ENCODE measurements around the gene TMEM14C.

The TMEM14C gene

DNA sequence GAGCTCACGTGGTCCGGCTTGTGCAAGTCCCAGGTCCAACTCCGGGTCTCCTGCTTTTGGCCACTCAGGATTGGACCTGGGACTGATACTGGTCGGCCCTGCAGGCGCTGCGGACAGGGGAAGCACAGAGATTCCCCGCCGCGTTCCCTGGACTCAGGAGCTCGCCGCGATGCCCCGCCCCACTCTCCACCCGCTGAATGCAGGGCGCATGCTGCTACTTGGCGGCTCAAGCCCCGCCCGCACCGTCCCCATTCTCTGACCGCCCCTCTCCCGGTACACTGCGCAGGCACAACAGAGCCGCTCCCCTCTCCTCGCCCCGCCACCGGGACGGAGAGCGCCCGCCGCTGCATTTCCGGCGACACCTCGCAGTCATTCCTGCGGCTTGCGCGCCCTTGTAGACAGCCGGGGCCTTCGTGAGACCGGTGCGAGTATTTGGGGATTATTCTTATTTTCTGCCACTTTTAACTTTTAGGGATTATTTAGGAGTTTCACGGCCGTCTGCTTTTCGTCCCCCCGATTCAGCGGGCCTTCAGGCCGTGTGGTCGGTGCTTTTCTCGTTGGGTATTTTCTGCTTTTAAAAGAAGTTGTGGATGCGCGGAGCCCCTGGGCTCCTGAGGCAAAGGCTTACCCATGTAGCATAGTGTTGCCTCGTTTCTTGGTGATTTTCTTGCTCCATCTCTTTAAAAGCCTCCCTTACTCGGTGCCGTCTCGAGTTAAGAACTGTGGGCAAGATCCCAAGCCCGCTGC lies at the start of gene TMEM14C:
TSS of gene TMEM14C (plus strand) at position 251 of the 747 bp plus-strand sequence. CDS start 1,544 bp downstream, outside the sequence.
- Histone ChIP-seq H3K9me3 (ENCODE audit: control insufficient read depth, insufficient read depth, low read length) (peaks cover 12% of the 10 kb centered on the region), H3K9ac (ENCODE audit: low read depth, low read length) (peak within 1 kb of the TSS; percentile 90), H3K36me3 (ENCODE audit: control insufficient read depth, insufficient read depth, low read length) (peaks cover 14% of the 10 kb centered on the region), H3K27me3 (ENCODE audit: control insufficient read depth, insufficient read depth, low read length) (no peaks in the 10 kb centered on the region), H3K4me1 (ENCODE audit: control insufficient read depth, insufficient read depth, low read length) (peaks cover 5% of the 10 kb centered on the region), H3K4me3 (ENCODE audit: low read depth, low read length) (peak within 1 kb of the TSS; percentile 91)

DNA sequence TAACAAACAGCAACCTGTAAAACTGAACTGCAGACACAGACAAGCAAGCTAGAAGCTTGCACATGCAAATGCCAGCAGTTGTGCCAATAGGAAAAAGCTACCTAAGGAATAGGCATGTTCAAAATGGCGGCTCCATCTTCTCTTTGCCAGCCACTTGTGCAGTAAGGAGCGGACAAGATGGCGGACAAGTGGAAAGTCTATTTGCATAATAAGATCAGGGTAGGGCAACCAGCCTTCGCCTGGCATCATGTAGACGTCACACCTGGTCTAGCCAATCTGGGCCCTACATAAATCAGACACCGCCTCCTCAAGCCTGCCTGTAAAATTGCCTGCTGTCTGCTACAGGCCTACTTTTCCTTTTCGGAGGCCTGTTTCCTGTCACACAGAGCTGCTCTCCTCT lies 46.5 kb upstream of the TMEM14C start:
- Histone ChIP-seq H3K9ac (ENCODE audit: low read depth, low read length) (no peak overlapping the region), H3K27me3 (ENCODE audit: control insufficient read depth, insufficient read depth, low read length) (no peaks in the 10 kb centered on the region), H3K4me1 (ENCODE audit: control insufficient read depth, insufficient read depth, low read length) (no peaks in the 10 kb centered on the region), H3K36me3 (ENCODE audit: control insufficient read depth, insufficient read depth, low read length) (no peaks in the 10 kb centered on the region), H3K9me3 (ENCODE audit: control insufficient read depth, insufficient read depth, low read length) (no peaks in the 10 kb centered on the region), H3K4me3 (ENCODE audit: low read depth, low read length) (no peak overlapping the region)

DNA sequence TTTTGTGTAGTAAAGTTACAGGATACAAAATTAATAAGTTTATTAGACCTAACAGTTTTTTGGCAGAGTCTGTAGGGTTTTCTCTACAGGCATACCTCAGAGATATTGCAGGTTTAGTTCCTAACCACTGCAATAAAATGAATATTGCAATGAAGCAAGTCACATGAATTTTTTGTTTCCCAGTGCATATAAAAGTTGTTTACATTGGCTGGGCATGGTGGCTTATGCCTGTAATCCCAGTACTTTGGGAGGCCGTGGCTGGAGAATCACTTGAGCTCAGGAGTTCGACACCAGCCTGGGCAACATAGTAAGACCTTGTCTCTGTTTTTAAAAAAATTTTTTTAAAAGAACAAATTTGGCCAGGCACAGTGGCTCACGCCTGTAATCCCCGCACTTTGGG lies 44.4 kb upstream of the TMEM14C start:
- Histone ChIP-seq H3K4me1 (ENCODE audit: control insufficient read depth, insufficient read depth, low read length) (no peaks in the 10 kb centered on the region), H3K4me3 (ENCODE audit: low read depth, low read length) (no peak overlapping the region), H3K27me3 (ENCODE audit: control insufficient read depth, insufficient read depth, low read length) (no peaks in the 10 kb centered on the region), H3K9me3 (ENCODE audit: control insufficient read depth, insufficient read depth, low read length) (no peaks in the 10 kb centered on the region), H3K36me3 (ENCODE audit: control insufficient read depth, insufficient read depth, low read length) (no peaks in the 10 kb centered on the region), H3K9ac (ENCODE audit: low read depth, low read length) (no peak overlapping the region)

DNA sequence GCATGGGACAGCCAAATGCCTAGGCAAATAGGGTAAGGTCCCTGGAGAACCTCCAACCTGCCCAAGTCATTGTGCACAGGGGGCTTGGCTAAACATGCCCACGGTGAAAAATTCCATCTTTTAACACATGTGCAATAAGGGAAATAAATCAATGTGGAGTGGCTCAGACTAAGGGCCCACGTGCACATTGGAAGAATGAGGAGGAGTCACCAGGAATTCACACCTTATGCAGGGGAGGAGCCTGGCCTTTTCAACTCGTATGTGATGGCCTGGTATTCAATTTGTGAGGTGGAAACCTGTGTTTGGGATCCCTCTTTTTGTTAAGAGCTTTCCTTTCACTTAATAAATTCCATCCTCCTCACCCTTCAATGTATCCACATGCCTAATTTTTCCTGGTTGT lies 41.1 kb upstream of the TMEM14C start:
- H3K27me3 ChIP-seq (ENCODE audit: control insufficient read depth, insufficient read depth, low read length) = no peaks in the 10 kb centered on the region
- H3K9me3 ChIP-seq (ENCODE audit: control insufficient read depth, insufficient read depth, low read length) = no peaks in the 10 kb centered on the region
- no peak overlapping the region for H3K9ac ChIP-seq (ENCODE audit: low read depth, low read length)
- no peaks in the 10 kb centered on the region for H3K36me3 ChIP-seq (ENCODE audit: control insufficient read depth, insufficient read depth, low read length)
- no peaks in the 10 kb centered on the region for H3K4me1 ChIP-seq (ENCODE audit: control insufficient read depth, insufficient read depth, low read length)
- H3K4me3 ChIP-seq (ENCODE audit: low read depth, low read length) = no peak overlapping the region

DNA sequence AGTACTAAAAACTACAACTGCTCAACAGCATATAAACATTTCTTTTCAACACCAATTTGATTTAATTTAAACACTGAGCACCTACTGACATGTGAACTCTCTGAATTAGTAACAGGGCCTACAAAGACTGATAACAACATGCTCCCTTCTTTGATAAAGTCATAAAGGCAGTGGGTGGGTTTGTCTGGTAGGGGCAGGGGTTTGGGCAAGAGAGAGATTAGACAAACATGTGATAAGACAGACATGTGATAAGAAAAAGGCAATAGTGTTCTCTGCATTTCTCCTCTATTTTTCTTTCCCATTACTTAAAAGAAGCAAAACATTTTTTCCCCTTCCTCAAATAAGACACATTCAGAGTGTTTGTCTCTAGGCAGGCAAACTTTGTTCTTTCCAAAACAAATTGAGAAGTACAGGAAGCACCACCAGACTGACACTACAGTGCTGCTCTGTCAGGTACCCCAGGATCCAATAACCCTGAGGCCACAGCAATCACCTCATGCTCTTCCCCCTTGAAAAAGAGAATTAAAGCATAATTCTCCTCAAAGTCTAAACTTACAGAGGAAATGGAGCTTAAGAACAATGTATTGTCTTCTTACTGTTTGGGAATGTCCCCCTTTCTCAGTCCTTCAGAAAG lies 40.4 kb upstream of the TMEM14C start:
- no peaks in the 10 kb centered on the region for H3K27me3 ChIP-seq (ENCODE audit: control insufficient read depth, insufficient read depth, low read length)
- no peaks in the 10 kb centered on the region for H3K4me1 ChIP-seq (ENCODE audit: control insufficient read depth, insufficient read depth, low read length)
- no peak overlapping the region for H3K9ac ChIP-seq (ENCODE audit: low read depth, low read length)
- H3K9me3 ChIP-seq (ENCODE audit: control insufficient read depth, insufficient read depth, low read length) = no peaks in the 10 kb centered on the region
- H3K4me3 ChIP-seq (ENCODE audit: low read depth, low read length) = no peak overlapping the region
- no peaks in the 10 kb centered on the region for H3K36me3 ChIP-seq (ENCODE audit: control insufficient read depth, insufficient read depth, low read length)

DNA sequence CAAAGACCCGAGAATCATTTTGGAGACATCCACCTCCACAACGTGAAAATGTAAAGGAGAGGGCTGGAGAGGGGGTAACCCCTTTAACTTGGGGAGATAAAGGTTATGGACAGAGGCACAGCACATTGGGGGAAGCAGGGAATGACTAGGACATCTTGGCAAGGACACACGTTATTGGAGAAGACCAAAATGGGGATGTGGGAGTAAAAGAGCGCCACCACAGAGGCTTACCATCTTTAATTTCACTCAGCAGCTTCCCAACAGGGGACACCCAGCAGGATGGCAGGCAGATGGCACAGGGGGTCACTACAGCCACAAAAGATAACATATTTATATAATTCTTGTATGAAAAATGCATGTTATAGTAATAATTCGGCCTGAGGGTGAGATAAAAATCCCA lies 38.3 kb upstream of the TMEM14C start:
- Histone ChIP-seq H3K36me3 (ENCODE audit: control insufficient read depth, insufficient read depth, low read length) (no peaks in the 10 kb centered on the region), H3K9me3 (ENCODE audit: control insufficient read depth, insufficient read depth, low read length) (no peaks in the 10 kb centered on the region), H3K9ac (ENCODE audit: low read depth, low read length) (no peak overlapping the region), H3K4me3 (ENCODE audit: low read depth, low read length) (no peak overlapping the region), H3K27me3 (ENCODE audit: control insufficient read depth, insufficient read depth, low read length) (no peaks in the 10 kb centered on the region), H3K4me1 (ENCODE audit: control insufficient read depth, insufficient read depth, low read length) (peaks cover 3% of the 10 kb centered on the region)

DNA sequence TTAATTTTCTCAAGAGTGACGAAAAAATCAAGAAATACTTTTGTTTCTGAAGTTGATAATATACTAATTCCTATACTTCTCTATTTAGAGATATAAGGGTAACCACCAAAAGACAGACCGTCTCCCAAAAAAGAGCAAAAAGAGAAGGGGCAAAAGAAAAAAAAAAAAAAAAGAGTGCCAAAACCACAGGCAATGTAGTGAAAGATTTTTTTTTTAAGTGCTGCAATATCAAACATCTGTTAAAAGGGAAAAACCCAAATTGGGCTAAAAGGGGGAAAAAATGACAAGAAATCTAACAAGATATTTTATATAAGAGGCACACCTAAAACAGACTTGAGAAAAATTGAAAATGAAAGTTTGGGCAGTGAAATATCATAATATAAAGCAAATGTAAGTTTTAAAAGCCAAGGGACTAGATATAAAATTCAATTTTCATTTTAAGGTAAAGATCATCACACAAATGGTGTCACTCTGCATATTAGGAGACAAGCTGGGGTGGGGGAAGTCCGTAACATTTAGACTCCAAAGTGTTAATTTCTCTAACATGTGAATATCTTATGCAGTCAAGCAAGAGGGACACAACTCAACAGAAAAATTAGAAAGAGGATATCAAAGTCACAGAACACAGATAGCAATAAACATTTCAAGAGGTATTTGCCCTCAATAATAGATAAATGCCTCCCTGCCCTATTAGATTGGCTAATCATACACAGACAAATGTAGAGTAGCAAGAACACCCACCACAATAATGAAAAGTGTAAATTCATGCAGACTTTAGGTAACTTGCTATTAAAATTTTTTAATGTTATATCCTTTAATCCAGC lies 37.6 kb upstream of the TMEM14C start:
- no peak overlapping the region for H3K9ac ChIP-seq (ENCODE audit: low read depth, low read length)
- no peaks in the 10 kb centered on the region for H3K27me3 ChIP-seq (ENCODE audit: control insufficient read depth, insufficient read depth, low read length)
- no peak overlapping the region for H3K4me3 ChIP-seq (ENCODE audit: low read depth, low read length)

DNA sequence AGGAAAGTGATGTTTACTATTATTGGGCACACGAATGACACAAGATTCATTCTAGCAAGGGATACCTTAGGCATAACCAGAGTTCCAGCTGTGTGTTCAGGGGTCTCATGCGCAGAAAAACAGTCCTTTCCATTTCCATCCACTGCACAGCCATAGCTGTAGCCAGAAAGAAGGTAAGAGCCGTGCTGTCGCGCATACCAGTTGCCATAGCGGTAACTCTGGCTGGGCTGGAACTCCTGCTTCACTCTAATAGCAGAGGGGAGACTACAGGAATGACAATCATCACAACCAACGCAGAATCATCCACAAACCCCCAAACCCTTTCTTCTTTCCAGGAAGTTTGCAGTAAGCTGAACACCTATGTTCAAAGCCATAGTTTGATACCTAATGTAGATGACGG lies 36.0 kb upstream of the TMEM14C start:
- no peaks in the 10 kb centered on the region for H3K27me3 ChIP-seq (ENCODE audit: control insufficient read depth, insufficient read depth, low read length)
- H3K9me3 ChIP-seq (ENCODE audit: control insufficient read depth, insufficient read depth, low read length) = no peaks in the 10 kb centered on the region
- no peaks in the 10 kb centered on the region for H3K36me3 ChIP-seq (ENCODE audit: control insufficient read depth, insufficient read depth, low read length)
- H3K4me3 ChIP-seq (ENCODE audit: low read depth, low read length) = no peak overlapping the region
- peaks cover 3% of the 10 kb centered on the region for H3K4me1 ChIP-seq (ENCODE audit: control insufficient read depth, insufficient read depth, low read length)
- H3K9ac ChIP-seq (ENCODE audit: low read depth, low read length) = no peak overlapping the region

More for the DNA sequence above, 37.6 kb upstream of the TMEM14C start:
- Histone ChIP-seq H3K36me3 (ENCODE audit: control insufficient read depth, insufficient read depth, low read length) (no peaks in the 10 kb centered on the region), H3K4me1 (ENCODE audit: control insufficient read depth, insufficient read depth, low read length) (peaks cover 3% of the 10 kb centered on the region), H3K9me3 (ENCODE audit: control insufficient read depth, insufficient read depth, low read length) (no peaks in the 10 kb centered on the region)

DNA sequence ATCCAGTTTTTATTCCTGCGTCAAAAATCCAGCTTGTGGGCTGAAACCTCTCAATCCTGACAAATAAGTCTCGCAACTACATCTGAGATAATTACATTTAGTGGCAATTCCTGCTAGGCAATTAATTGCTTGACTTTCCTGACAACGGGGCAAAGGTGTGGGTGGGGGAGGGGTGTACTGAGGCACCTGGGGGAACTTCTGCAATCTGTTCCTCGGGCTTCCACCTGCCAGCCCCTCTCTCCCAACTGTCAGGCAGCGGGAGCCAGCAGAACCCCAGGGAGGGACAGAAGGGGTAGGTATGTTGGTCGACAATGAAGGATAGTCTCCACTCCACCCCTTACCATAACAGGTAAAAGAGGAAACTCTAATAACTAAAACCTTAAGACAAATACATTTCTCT lies 35.3 kb upstream of the TMEM14C start:
- no peaks in the 10 kb centered on the region for H3K36me3 ChIP-seq (ENCODE audit: control insufficient read depth, insufficient read depth, low read length)
- H3K4me3 ChIP-seq (ENCODE audit: low read depth, low read length) = no peak overlapping the region
- no peaks in the 10 kb centered on the region for H3K27me3 ChIP-seq (ENCODE audit: control insufficient read depth, insufficient read depth, low read length)
- no peak overlapping the region for H3K9ac ChIP-seq (ENCODE audit: low read depth, low read length)
- H3K9me3 ChIP-seq (ENCODE audit: control insufficient read depth, insufficient read depth, low read length) = no peaks in the 10 kb centered on the region
- peaks cover 3% of the 10 kb centered on the region for H3K4me1 ChIP-seq (ENCODE audit: control insufficient read depth, insufficient read depth, low read length)

DNA sequence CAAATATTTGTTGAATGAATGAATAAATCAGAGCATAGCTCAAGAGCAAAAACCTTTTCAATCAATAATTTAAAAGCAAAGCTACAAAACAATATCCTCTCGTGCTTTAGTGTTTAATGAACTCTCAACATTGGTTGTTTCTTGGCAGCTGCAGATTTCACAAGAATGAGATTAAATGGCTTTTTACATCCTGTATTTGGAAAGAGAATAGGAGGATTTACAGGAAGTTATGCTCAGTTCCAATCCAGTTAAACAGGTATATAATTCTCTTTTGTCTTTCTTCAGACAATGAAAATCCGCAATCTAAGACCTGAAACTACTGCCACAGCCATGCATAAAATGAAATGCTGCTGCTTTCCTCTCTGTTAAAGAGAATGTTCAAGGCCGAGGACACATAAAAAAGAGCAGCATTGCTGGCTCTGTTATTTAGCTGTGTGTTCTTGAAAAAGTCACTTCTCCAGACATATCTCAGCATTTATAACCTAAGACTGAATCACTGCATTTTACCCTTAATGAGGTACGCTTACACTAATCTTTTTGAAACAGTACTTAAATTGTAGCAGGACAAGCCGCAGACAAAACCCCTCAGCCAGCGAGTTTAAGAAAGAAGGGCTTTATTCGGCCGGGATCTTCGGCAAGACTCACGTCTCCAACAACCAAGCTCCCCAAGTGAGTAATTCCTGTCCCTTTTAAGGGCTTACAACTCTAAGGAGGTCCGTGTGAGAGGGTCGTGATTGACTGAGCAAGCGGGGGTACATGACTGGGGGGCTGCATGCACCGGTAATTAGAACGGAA lies 32.0 kb upstream of the TMEM14C start:
- Histone ChIP-seq H3K4me1 (ENCODE audit: control insufficient read depth, insufficient read depth, low read length) (peaks cover 7% of the 10 kb centered on the region), H3K36me3 (ENCODE audit: control insufficient read depth, insufficient read depth, low read length) (no peaks in the 10 kb centered on the region), H3K9me3 (ENCODE audit: control insufficient read depth, insufficient read depth, low read length) (no peaks in the 10 kb centered on the region), H3K4me3 (ENCODE audit: low read depth, low read length) (no peak overlapping the region), H3K27me3 (ENCODE audit: control insufficient read depth, insufficient read depth, low read length) (no peaks in the 10 kb centered on the region), H3K9ac (ENCODE audit: low read depth, low read length) (no peak overlapping the region)

DNA sequence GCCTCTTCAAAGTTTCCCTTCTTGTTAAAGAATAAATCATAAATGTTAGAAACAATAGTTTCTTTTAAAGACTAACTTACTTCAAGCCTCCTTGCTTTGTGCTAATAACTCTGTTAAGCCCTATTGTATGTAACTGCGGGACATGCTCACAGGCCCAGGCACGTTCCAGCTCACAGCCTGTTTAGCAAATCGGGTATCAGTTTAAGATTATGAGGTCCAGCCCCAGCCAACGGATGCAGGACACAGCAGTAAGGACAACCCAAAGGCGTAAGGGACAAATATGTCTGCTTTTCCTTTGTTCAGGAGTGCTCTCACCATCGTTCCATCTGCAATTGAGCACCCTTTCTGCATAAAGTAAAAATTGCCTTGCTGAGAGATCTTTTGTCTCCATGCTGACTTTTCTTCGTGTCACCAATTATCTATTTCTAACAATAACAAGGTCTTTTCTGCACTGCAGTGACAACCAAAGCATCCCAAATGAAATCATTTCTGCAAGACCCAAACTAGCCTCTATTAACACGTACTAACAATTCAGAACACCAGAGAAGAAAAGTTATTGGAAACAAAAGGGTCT lies 29.8 kb upstream of the TMEM14C start:
- Histone ChIP-seq H3K36me3 (ENCODE audit: control insufficient read depth, insufficient read depth, low read length) (no peaks in the 10 kb centered on the region), H3K9me3 (ENCODE audit: control insufficient read depth, insufficient read depth, low read length) (no peaks in the 10 kb centered on the region), H3K4me3 (ENCODE audit: low read depth, low read length) (peak overlapping the region; percentile 99), H3K9ac (ENCODE audit: low read depth, low read length) (no peak overlapping the region), H3K4me1 (ENCODE audit: control insufficient read depth, insufficient read depth, low read length) (peaks cover 7% of the 10 kb centered on the region), H3K27me3 (ENCODE audit: control insufficient read depth, insufficient read depth, low read length) (no peaks in the 10 kb centered on the region)
